Measurements from ENCODE around the gene RPL36AL.
"Not testable (repeated sequence)": the region's sequence is repeated elsewhere in the genome, so short reads cannot be mapped to it uniquely, and the experiment has no call there.

Gene RPL36AL

DNA sequence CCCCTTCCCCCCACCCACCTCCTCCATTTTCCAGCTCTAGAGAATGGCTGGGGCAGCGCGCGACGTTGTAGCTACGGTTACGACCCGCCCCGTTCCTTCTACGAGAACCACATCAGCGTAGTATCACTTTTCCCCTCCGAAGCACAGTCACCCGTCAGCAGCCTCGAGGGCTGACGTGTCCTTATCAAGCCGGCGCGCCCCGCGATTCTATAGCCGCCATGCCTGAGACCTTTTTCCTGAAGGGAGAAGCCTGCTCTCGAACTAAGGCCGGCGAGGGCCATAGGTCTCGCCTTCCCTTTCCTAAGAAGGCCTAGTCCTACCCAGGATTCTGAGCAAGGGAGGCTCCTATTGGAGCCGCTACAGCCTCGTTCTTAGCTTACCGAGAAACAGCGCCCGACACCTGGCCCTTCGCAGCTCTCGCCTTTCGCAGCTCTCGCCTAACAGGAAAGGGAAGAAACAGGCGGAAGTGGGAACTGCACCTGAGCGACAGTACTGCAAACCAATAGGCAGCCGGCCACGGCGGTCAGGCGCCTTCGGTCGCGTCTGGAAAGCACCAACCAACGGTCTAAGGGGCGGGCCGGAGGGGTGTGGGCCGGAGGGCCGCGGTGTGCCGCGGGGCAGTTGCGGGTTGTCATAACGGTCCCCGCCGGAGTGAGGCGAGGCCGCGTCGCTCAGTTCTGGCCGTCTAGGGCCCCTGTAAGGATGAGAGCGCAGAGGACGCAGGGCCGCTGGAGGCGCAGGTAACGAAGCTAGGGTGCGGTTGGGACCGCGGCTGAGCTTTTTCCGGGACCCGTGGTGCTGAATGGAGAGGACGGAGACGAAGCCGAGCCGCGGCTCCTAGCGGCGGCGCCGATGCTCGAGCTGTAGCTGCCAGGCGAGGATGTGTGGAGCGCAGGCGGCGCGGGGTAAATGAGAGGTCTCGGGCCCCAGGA, at the start of gene RPL36AL, which contains the start of gene MGAT2:
Gene RPL36AL (minus strand): TSS at position 445 of the 932 bp plus-strand sequence. CDS start 1,522 bp downstream, outside the sequence.
Gene MGAT2 (plus strand): TSS at position 618 of the 932 bp plus-strand sequence. CDS start 470 bp downstream, outside the sequence.
- in situ Hi-C loops (cut with MboI; ENCODE audit: low sequenced_read_pairs): no loop called here

DNA sequence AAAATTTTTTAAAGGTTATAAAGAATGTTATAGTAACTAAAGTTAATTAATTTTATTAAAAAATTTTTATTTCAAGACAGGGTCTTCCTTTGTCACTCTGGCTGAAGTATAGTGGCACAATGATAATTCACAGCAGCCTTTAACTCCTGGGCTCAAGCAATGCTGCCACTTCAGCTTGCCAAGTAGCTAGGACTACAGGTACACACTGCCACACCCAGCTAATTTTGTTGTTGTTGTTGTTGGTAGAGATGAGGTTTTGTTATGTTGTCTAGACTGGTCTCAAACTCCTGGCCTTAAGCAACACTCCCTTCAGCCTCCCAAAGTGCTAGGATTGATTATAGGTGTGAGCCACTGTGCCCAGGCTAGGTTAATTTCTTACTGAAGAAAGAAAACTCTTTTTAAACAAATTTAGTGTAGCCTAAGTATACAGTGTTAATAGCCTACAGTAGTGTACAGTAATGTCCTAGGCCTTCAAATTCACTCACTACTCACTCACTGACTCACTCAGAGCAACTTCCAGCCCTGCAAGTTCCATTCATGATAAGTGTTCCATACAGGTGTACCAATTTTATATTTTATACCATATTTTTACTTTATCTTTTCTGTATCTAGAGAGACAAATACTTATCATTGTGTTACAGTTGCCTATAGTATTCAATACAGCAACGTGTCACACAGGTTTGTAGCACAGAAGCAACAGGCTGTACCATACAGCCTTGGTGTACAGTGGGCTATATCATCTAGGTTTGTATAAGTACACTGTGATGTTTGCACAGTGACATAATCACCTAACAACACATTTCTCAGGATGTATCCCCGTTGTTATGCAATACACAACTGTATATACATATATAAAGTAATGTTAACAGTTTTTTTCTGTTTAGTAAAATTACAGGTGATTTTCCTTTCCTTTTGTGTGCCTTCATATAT, 39.4 kb upstream of the RPL36AL start:
- in situ Hi-C loops (cut with MboI; ENCODE audit: low sequenced_read_pairs): no loop called here

DNA sequence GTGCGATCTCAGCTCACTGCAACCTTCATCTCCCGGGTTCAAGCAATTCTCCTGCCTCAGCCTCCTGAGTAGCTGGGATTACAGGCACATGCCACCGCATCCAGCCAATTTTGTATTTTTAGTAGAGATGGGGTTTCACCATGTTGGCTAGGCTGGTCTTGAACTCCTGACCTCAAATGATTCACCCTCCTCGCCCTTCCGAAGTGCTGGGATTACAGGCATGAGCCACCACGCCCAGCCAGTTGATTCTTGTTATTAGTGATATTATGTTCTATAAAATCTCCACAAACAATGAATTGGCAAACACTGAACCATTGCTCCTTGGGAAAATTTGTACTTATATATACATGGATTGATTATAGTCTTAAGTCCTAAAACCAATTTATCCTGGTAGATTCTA, 37.1 kb upstream of the RPL36AL start:
- in situ Hi-C loops (cut with MboI; ENCODE audit: low sequenced_read_pairs): not testable (repeated sequence)

DNA sequence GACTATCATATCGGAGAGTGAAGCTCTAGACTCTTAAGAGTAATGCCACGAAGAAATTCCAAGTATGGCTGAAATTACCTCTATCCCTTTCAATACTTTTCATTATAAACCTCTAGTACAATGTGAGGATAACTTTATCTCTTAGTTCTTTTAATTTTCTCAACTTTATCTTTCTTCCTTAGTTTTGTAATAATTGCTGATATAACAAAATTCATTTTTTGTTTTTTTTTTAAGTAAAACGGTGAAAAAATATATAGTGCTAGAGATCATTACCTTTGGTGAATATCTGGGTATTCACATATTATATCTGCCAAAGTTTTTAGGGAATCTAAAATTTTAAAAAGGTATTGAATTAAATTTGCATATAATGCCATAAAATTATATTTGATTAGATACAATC, 34.1 kb upstream of the RPL36AL start:
- in situ Hi-C loops (cut with MboI; ENCODE audit: low sequenced_read_pairs): no loop called here

DNA sequence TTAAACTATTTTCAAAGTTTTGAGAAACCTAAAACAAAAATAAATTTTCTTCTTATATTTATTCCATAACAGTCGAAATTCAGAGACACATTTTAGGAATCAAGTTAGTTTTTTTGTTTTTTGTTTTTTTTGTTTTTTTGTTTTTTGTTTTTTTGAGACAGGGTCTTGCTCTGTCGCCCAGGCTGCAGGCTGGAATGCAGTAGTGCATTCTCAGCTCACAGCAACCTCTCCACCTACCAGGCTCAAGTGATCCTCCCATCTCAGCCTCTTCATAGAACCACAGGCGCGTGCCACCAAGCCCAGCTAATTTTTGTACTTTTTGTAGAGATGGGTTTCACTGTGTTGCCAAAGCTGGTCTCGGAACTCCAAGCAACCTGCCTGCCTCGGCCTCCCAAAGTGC, 33.1 kb upstream of the RPL36AL start:
- in situ Hi-C loops (cut with MboI; ENCODE audit: low sequenced_read_pairs): no loop called here

DNA sequence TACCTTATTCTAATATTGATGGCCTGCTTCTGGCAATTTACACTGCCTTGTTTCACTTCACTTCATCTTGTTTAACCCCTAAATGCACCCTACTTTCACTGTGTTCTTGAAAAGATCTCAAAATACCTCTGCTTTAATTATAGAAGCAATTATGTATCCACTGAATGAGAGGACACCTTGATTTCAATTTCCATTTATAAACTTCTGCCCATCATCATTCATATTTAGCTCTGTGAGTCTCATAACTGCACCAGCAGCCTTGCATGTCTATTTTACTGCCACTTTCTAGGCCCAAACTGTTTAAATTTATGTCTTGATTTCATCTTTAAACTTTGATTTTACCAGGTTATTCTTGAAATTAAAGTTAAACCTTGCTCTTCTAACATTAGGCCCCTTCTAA, 21.7 kb upstream of the RPL36AL start:
- in situ Hi-C loops (cut with MboI; ENCODE audit: low sequenced_read_pairs): no loop called here

DNA sequence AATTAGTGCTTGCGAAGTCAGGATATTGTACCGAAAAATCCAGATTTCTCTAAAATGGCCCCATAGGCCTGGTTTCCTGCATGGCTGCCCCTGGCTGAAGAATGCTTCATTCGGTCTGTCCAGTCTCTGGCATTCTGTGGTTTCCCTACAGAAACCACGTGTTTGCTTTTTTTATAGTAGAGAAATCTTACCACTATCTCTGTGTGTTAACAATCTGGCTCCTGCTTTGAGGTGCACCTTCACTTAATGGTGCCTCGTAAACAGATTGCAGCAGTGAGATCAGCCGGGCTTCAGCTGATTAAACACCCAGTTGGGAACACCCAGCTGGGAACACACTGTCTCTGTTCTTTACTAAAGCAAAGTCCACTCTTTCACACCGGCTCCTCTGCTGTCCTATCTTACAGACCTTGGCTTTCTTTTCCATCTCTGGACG, 21.3 kb upstream of the RPL36AL start:
- in situ Hi-C loops (cut with MboI; ENCODE audit: low sequenced_read_pairs): no loop called here

DNA sequence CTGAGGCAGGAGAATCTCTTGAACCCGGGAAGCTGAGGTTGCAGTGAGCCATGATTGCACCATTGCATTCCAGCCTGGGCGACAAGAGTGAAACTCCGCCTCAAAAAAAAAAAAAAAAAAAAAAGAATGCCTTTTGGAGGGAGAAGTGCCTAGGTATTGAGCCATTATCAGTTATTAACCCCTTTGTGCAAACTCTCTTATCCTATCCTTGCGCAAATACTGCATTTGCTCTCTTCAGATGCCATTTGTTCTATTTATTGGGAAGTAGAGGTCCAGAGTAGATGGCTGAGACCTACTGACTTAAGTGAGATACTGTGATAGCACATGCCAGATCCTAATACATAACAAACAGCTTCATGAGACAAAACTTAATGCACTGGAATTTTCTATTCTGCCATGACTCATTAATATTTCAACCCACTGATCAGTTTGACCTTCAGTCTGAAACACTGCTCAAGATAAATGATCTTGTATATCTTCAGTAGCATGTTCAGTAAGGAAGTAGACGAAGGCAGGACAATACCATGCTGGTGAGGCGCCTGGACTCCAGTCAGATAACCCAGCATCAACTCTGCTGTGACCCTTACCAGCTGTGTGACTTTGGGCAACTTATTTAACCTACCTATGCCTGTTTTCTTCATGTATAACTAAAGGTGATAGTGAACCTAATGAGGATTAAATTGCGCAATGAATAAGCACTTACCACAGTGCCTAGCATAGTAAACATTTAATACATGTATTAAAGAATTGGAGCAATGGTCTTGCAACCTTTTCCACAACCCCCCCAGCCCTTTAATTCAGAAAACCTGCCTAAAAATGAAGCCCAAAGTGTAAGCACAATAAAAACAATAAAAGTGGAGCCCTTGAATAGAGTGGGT, 20.4 kb upstream of the RPL36AL start:
- in situ Hi-C loops (cut with MboI; ENCODE audit: low sequenced_read_pairs): no loop called here

DNA sequence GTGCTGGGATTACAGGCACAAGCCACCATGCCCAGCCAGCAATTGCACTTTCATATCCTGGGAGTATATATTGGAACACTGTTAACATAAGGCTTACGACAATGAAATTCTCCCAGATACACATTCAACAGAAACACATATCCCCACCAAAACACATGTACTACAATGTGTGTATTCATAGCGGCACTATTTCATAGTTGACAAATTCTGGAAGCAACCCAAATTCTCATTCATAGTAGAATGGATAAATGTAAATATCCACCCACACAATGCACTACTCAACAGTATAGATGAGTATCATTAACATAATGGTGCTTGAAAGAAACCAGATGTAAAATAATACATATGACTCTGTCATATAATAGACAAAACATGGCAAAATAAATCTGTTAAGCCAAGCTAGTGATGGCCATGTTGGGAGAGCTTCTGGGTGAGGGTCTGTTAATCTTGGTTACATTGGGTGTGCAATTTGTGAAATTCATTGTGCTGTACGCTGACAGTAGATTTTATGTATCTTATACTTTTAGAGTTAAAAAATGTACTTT, 17.2 kb upstream of the RPL36AL start:
- in situ Hi-C loops (cut with MboI; ENCODE audit: low sequenced_read_pairs): no loop called here

DNA sequence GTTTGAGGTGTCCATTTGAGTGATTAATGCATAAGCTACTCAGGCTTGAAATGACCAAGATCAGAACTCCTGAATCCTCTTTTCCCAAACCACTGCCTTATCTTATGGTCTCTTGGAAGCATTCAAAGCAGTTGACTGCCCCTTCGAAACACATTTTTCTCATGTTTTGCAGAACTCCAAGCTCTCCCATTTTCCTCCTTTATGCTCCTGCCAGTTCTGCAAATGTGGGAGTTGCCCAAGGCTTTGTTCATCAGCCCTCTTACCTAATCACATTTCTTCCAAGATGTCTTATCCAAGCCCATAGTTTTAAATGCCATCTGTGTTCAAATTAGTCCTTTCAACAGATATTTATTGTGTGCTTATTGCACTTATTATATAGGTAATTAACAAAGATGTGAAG, 16.4 kb upstream of the RPL36AL start:
- in situ Hi-C loops (cut with MboI; ENCODE audit: low sequenced_read_pairs): no loop called here

DNA sequence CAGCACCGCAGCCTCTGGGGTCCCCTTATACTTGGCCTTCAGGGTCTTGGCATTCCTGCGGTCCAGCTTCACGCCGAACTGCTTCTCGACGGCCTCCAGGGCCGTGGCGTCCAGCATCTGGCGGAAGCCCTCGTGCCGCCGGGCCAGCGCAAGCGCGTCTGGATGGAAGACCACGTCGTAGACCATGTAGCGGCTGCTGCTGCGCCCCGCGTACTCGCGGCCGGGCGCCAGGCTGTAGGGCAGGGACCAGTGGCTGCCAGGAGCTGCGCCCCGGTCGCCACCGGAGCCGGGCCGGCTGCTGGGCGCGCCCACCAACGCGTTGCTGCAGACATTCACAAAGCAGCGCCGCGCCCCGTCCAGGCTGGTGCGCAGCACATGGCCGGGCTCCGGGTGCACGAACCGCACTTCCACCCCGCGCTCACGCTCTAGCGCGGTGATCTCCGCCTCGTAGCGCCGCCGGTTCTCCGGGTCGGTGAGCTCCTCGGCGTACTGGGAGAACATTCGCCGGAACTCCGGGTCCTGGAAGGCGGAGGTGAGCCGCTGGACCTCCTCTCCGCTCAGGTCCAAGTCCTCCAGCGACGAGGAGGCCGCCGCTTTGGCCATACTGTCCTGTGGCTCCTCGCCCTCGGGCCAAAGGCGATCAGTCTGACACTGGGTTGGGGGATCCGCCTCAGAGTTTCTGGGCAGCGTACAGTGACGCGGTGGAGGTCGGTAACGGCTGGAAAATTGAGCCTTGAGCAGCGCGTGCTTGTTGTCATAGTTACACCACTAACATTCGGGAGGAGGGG, 14.3 kb upstream of the RPL36AL start, which contains the start of gene DNAAF2:
Gene DNAAF2 (minus strand): TSS at position 698 of the 788 bp plus-strand sequence. CDS start 95 bp downstream, at position 603.
- in situ Hi-C loops (cut with MboI; ENCODE audit: low sequenced_read_pairs): no loop called here

DNA sequence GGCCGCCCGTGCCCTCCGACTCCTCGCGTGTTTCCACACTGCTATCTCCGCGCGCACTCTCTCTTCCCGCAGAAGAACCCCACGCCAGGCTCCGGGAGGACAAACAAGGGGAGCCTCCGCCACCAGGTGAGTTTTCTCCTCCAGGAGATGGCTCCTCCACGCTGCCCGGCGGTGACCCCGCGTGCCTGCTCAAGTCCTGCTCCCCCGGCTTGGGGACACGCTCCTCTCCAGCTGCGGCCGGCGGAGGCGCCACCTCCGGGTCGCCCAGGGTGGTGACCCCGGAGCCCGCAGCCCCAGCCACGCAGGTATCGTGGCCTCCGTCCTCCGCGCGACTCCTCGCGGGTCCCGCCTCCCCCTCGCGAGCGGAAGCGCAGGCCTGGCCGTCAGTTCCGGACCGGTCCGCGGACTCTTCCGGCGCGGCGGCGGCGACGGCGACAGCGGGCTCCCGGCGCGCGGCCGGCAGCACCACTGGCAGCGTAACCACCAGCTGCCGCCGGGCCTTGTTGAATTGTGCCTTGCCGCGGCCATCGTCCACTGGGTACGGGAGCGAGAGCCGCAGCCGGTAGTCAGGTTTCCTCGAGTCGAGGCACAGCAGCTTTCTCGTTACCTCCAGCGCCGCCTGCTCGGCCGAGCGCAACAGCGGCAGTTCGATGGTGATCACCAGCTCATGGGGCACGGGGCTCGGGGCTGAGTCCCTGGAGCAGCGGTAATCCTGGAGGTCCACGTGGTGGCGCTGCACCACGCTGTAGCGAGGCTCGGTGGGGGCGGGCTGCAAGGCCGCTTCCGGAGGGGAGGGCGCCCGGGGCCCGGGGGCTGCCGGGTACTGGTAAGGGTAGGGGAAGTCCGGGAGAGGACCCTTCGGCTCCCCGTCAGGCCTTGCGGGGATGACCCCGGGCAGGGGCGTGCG, 13.5 kb upstream of the RPL36AL start:
- in situ Hi-C loops (cut with MboI; ENCODE audit: low sequenced_read_pairs): no loop called here

DNA sequence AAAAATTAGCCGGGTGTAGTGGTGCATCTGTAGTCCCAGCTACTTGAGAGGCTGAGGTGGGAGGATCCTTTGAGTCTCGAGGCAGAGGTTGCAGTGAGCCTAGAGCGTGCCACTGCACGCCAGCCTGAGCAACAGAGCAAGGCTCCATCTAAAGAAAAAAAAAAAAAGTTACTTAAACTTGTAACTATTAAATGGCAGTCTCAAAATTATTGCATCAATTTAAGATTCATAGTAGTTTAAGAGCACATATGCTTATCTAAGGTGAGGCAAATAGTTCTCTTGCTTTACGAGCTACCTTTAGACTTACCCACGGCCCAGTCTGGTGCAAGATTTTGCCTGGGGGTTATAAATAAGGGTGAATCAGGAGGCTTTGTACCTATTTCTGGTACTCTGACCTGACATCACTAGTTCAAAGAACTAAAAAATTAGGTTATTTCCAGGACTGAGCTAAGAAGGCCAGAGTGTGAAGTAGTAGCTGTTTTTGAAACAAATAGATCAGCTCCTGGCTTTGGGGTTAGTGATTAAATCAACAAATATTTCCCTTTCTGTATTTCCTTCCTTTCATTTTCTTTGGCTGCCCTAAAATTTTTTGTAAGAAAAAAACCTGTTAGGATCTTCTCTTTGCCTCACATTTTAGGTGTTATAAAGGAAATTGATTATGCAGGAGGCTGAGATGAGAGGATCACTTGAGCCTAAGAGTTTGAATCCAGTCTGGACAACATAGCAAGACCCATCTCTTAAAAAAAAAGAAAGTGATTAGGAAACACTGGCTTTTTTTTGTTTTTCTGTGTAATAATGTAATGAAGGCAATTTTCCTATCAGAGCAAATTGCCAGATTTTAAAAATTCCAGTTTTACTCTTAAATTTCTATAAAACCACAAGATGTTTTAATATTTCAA, 3.8 kb upstream of the RPL36AL start:
- in situ Hi-C loops (cut with MboI; ENCODE audit: low sequenced_read_pairs): no loop called here

DNA sequence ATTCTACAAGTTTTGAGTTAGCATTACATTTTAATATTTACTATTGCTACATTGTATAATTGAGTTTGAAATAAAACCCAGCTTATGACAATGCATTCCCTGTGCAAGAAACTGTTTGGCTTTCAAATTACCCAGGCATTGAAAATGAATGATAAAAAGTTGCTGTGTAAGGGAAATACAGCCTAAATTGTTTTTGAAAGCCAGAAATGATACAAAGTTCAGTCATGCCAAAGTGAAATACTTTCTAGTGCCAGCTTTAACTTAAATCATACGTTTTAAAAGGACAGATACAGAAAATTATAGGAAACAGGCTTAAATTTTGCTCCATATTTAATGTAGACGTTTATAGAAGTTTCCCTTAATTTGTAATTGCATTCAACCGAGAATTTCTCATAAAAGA, 3.0 kb upstream of the RPL36AL start:
- in situ Hi-C loops (cut with MboI; ENCODE audit: low sequenced_read_pairs): no loop called here

DNA sequence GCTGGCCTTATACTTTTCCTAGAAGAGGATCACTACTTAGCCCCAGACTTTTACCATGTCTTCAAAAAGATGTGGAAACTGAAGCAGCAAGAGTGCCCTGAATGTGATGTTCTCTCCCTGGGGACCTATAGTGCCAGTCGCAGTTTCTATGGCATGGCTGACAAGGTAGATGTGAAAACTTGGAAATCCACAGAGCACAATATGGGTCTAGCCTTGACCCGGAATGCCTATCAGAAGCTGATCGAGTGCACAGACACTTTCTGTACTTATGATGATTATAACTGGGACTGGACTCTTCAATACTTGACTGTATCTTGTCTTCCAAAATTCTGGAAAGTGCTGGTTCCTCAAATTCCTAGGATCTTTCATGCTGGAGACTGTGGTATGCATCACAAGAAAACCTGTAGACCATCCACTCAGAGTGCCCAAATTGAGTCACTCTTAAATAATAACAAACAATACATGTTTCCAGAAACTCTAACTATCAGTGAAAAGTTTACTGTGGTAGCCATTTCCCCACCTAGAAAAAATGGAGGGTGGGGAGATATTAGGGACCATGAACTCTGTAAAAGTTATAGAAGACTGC, 1.7 kb upstream of the RPL36AL start:
- in situ Hi-C loops (cut with MboI; ENCODE audit: low sequenced_read_pairs): no loop called here

DNA sequence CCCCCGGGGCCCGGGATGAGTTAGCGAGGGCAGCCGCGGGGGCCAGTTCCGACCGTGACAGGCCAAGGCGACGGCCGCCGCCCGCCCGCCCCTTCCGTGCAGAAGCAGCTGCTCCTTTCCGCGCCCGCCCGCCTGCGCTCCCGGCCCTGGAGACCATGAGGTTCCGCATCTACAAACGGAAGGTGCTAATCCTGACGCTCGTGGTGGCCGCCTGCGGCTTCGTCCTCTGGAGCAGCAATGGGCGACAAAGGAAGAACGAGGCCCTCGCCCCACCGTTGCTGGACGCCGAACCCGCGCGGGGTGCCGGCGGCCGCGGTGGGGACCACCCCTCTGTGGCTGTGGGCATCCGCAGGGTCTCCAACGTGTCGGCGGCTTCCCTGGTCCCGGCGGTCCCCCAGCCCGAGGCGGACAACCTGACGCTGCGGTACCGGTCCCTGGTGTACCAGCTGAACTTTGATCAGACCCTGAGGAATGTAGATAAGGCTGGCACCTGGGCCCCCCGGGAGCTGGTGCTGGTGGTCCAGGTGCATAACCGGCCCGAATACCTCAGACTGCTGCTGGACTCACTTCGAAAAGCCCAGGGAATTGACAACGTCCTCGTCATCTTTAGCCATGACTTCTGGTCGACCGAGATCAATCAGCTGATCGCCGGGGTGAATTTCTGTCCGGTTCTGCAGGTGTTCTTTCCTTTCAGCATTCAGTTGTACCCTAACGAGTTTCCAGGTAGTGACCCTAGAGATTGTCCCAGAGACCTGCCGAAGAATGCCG, 872 bp upstream of the RPL36AL start:
- in situ Hi-C loops (cut with MboI; ENCODE audit: low sequenced_read_pairs): no loop called here
